ENCODE data around the gene LIF. TPM values are rescaled to one million over a fixed set of nuclear protein-coding genes. Genes with fewer than 3 reads are reported as not detected.

LIF gene
- polyA plus RNA-seq, 1 donor (not counting 4 experiments of a cell fraction or from before 2014, with no cell fraction given) = 3.1 TPM

- Histone ChIP-seq H3K36me3 (ENCODE audit: control insufficient read depth in 2 of 2, extremely low read depth in 1 of 2, insufficient read depth in 2 of 2, low read length in 2 of 2) (no peaks in the 10 kb centered on the region), H3K9me3 (ENCODE audit: control insufficient read depth, low read depth, low read length) (no peaks in the 10 kb centered on the region), H3K4me2 (ENCODE audit: control insufficient read depth, extremely low read depth, insufficient read depth, low read depth, low read length) (no peak overlapping the region), H3K79me2 (ENCODE audit: control insufficient read depth, insufficient read depth, low read length) (no peaks in the 10 kb centered on the region), H3K27ac (ENCODE audit: control insufficient read depth, insufficient read depth, low read length) (no peak overlapping the region), H4K20me1 (ENCODE audit: control insufficient read depth, extremely low read depth, insufficient read depth, low read length) (no peaks in the 10 kb centered on the region), H3K4me1 (ENCODE audit: control insufficient read depth, extremely low read depth, insufficient read depth, low read length) (peaks cover 7% of the 10 kb centered on the region), H3K9ac (ENCODE audit: control insufficient read depth, extremely low read depth, insufficient read depth, low read length) (no peak overlapping the region), H2AFZ (ENCODE audit: control insufficient read depth, low read length) (no peak overlapping the region), H3K9me1 (ENCODE audit: control insufficient read depth, extremely low read depth, insufficient read depth, low read length) (no peaks in the 10 kb centered on the region), H3K4me3 (ENCODE audit: control insufficient read depth in 2 of 3, extremely low read depth in 1 of 3, insufficient read depth in 2 of 3, low read depth in 1 of 3, low read length in 3 of 3) (no peak overlapping the region), H3K27me3 (ENCODE audit: control insufficient read depth, extremely low read depth, insufficient read depth, low read length) (no peaks in the 10 kb centered on the region)
- FAIRE-seq (no peak), DNase-seq (ENCODE audit: low read depth, low spot score) (no peak)
- dilution Hi-C loops (cut with MboI; ENCODE audit: extremely low pct_ligation_motif_present, low sequenced_read_pairs) = no loop called here
- TF ChIP-seq CTCF (optimal IDR thresholded peaks at IDR 0.05 in 1 of 3, IDR thresholded peaks at IDR 0.05 in 1 of 3, conservative IDR thresholded peaks at IDR 0.05 in 1 of 3; ENCODE audit: extremely low read depth in 1 of 3, insufficient read depth in 2 of 3, low read length in 3 of 3) = no peak
- no peak for TF ChIP-seq EZH2 (IDR thresholded peaks at IDR 0.05; ENCODE audit: low read length)
Measured at GRCh38 chr22:30267382-30268302, 21.1 kb upstream of the LIF start.

DNA sequence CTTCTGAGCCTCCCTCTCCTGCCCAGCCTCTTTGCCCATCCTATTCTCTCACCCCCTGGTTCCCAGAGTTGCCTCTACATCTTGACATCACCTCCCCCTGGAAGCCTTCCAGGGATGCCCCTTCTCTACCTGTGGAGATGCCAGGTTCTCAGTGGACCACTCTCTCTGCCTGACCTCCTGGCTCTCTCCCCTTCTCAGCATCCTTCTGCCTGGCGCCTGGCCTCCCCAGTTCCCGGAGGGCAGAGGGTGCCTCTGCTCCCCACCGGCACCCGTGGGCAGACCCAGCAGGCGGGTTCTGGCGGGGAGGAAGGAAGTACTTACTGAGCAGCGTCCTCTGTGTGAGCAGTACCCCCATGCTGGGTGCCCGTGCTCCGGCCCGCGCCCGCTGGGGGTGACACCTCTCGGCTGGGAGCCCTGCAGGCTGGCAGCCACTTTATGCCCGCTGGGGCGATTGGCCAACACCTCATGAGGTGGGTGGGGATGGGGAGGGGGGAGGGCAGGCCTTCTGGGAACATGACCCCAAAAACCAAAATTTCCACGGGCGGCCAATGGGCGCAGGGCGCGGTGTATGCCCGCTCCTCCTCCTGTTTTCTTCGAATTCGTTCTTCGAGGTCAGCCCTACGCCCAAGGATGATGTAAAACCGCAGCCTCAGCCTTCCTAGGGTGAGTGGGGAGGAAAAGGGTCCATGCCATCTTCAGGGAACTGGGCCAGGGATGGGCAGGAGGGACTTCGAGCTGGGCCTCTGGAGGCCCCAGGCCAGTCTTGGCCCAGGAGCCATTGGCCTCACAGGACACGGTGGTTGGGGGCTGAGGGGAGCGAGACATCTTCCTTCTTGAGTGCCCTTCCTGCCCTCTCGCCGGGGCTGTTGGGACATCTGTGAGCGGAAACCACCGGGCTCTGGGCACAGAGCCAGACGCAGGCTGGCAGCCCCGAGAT, 20.2 kb upstream of the LIF start, which contains the start of gene OSM:
TSS of gene OSM (minus strand) at position 407 of the 937 bp plus-strand sequence. CDS start at position 355, 52 bp downstream.
- TF ChIP-seq CTCF (optimal IDR thresholded peaks at IDR 0.05 in 1 of 3, IDR thresholded peaks at IDR 0.05 in 1 of 3, conservative IDR thresholded peaks at IDR 0.05 in 1 of 3; ENCODE audit: extremely low read depth in 1 of 3, insufficient read depth in 2 of 3, low read length in 3 of 3) = no peak
- no peak for TF ChIP-seq EZH2 (IDR thresholded peaks at IDR 0.05; ENCODE audit: low read length)
- no peak for FAIRE-seq
- Histone ChIP-seq H3K79me2 (ENCODE audit: control insufficient read depth, insufficient read depth, low read length) (no peaks in the 10 kb centered on the region), H3K9me1 (ENCODE audit: control insufficient read depth, extremely low read depth, insufficient read depth, low read length) (no peaks in the 10 kb centered on the region), H2AFZ (ENCODE audit: control insufficient read depth, low read length) (no peak within 1 kb of the TSS), H3K9me3 (ENCODE audit: control insufficient read depth, low read depth, low read length) (no peaks in the 10 kb centered on the region), H3K4me3 (ENCODE audit: control insufficient read depth in 2 of 3, extremely low read depth in 1 of 3, insufficient read depth in 2 of 3, low read depth in 1 of 3, low read length in 3 of 3) (no peak within 1 kb of the TSS), H3K27ac (ENCODE audit: control insufficient read depth, insufficient read depth, low read length) (no peak within 1 kb of the TSS), H3K4me1 (ENCODE audit: control insufficient read depth, extremely low read depth, insufficient read depth, low read length) (peaks cover 16% of the 10 kb centered on the region), H3K36me3 (ENCODE audit: control insufficient read depth in 2 of 2, extremely low read depth in 1 of 2, insufficient read depth in 2 of 2, low read length in 2 of 2) (no peaks in the 10 kb centered on the region), H3K27me3 (ENCODE audit: control insufficient read depth, extremely low read depth, insufficient read depth, low read length) (no peaks in the 10 kb centered on the region), H3K9ac (ENCODE audit: control insufficient read depth, extremely low read depth, insufficient read depth, low read length) (no peak within 1 kb of the TSS), H4K20me1 (ENCODE audit: control insufficient read depth, extremely low read depth, insufficient read depth, low read length) (no peaks in the 10 kb centered on the region), H3K4me2 (ENCODE audit: control insufficient read depth, extremely low read depth, insufficient read depth, low read depth, low read length) (no peak within 1 kb of the TSS)
- DNase-seq (ENCODE audit: low read depth, low spot score) = no peak
- dilution Hi-C loops (cut with MboI; ENCODE audit: extremely low pct_ligation_motif_present, low sequenced_read_pairs) = no loop called here
